Activated T-cell treated with anti-CD3 and anti-CD28 coated beads for 4 hours (primary cell): ENCODE results near the gene RNASEH2A.

Experiments
- DNase-seq: peaks from one replicate; pipeline ENCODE4 v3.0.0-alpha.2; 2020

RNASEH2A gene

GRCh38 chr19:12783291-12783848, 23.0 kb upstream of the RNASEH2A start:
- DNase-seq = no peak

- DNase-seq = no peak
Observed at GRCh38 chr19:12783849-12784393, 22.5 kb upstream of the RNASEH2A start.

GRCh38 chr19:12784394-12784870, 22.0 kb upstream of the RNASEH2A start:
- no peak for DNase-seq

GRCh38 chr19:12784871-12785430, 21.4 kb upstream of the RNASEH2A start:
- no peak for DNase-seq

- no peak for DNase-seq
Observed at GRCh38 chr19:12785431-12786031, 20.9 kb upstream of the RNASEH2A start.

GRCh38 chr19:12786141-12786870, 20.1 kb upstream of the RNASEH2A start:
- no peak for DNase-seq

- no peak for DNase-seq
Observed at GRCh38 chr19:12786952-12787351, 19.4 kb upstream of the RNASEH2A start.

GRCh38 chr19:12787458-12787857, 18.9 kb upstream of the RNASEH2A start:
- no peak for DNase-seq

- DNase-seq = no peak
Observed at GRCh38 chr19:12788042-12788681, 18.2 kb upstream of the RNASEH2A start.

- no peak for DNase-seq
Observed at GRCh38 chr19:12788682-12789097, 17.7 kb upstream of the RNASEH2A start.

GRCh38 chr19:12789098-12789903, 17.1 kb upstream of the RNASEH2A start:
- DNase-seq = no peak

- DNase-seq = peak; percentile 67
Observed at GRCh38 chr19:12789904-12790619, 16.3 kb upstream of the RNASEH2A start.

- DNase-seq = no peak
Observed at GRCh38 chr19:12790628-12791344, 15.6 kb upstream of the RNASEH2A start.

- peak; percentile 95 for DNase-seq
Observed at GRCh38 chr19:12791345-12792050, 14.9 kb upstream of the RNASEH2A start, which contains the start of gene JUNB. TSS of gene JUNB (plus strand) at chr19:12791486. CDS start at chr19:12791772, 286 bp downstream.

GRCh38 chr19:12792051-12792852, 14.1 kb upstream of the RNASEH2A start:
- peak; percentile 76 for DNase-seq

- no peak for DNase-seq
Observed at GRCh38 chr19:12792853-12793289, 13.5 kb upstream of the RNASEH2A start.

GRCh38 chr19:12793290-12794195, 12.8 kb upstream of the RNASEH2A start:
- DNase-seq = peak; percentile 88
